Vagina (tissue), 2 donors: ENCODE measurements around the gene FAM83B.

Source experiments
- CTCF ChIP-seq, 3 experiments: fragments of 450-650 bp in 2 of 3; fragments of 200-600 bp in 1 of 3; sonication (generic) in 1 of 3; IDR thresholded peaks; one replicate each; pipeline ENCODE4 v1.5.1; 2017 to 2019; ENCODE audit warnings: antibody characterized with exemption in 3 of 3, mild to moderate bottlenecking in 2 of 3, moderate library complexity in 2 of 3
- POLR2A ChIP-seq, 2 donors: fragments of 450-650 bp; IDR thresholded peaks; one replicate each; pipeline ENCODE4 v1.6.1; 2017; ENCODE audit warnings: antibody characterized with exemption in 2 of 2, mild to moderate bottlenecking in 2 of 2, moderate library complexity in 2 of 2
- POLR2AphosphoS5 ChIP-seq, 2 donors: sonication (generic); formaldehyde crosslinking; IDR thresholded peaks; one replicate each; pipeline ENCODE4 v1.9.0; 2017; ENCODE audit warnings: antibody characterized with exemption in 2 of 2, mild to moderate bottlenecking in 2 of 2, low read depth in 1 of 2; ENCODE audit not compliant: insufficient read depth in 1 of 2

DNA sequence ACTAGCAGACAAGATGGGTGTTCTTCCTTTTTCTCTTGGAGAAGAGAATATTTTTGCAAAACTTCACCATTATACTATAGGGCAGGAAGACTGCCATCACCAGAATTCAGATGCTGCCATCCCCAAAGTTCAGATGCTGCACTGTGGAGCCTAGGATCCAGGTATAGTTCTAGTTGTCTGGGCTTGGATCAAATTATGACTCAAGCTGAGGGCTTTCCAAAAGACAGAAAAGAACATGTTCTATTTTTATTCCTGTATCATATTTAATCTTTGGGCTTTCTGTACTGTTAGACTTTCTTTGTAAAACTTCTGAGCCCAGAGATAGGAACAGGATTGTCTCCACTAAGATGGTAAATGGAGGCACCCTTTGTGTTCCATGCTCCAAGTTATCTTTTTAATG lies 22.0 kb downstream of the FAM83B start:
- no peak for TF ChIP-seq CTCF (IDR thresholded peaks at IDR 0.05)
- TF ChIP-seq POLR2AphosphoS5 (IDR thresholded peaks at IDR 0.05; ENCODE audit: insufficient read depth in 1 of 2, low read depth in 1 of 2), result no peak
- no peak for TF ChIP-seq POLR2A (IDR thresholded peaks at IDR 0.05)
